HG02973 (cell line): ENCODE data around the gene MAP3K7.

Experiments used
- ATAC-seq: cut with Tn5 transposase; IDR thresholded peaks from one replicate; pipeline ENCODE4 v1.9.1; 2021; ENCODE audit warnings: moderate library complexity; ENCODE audit not compliant: unreplicated experiment

The MAP3K7 gene

GRCh38 chr6:90485635-90486277, 101.1 kb downstream of the MAP3K7 start:
- ATAC-seq = peak; percentile 66

GRCh38 chr6:90484903-90485302, 102.0 kb downstream of the MAP3K7 start:
- no peak for ATAC-seq

- ATAC-seq = no peak
These were observed 102.5 kb downstream of the MAP3K7 start for GRCh38 chr6:90484385-90484784.

GRCh38 chr6:90483956-90484355, 102.9 kb downstream of the MAP3K7 start:
- ATAC-seq = no peak

- no peak for ATAC-seq
These were observed 103.6 kb downstream of the MAP3K7 start for GRCh38 chr6:90483116-90483839.

GRCh38 chr6:90480666-90481065, 106.2 kb downstream of the MAP3K7 start:
- ATAC-seq = no peak

GRCh38 chr6:90479603-90479926, 107.3 kb downstream of the MAP3K7 start:
- ATAC-seq = no peak

GRCh38 chr6:90478789-90479602, 107.9 kb downstream of the MAP3K7 start:
- peak; percentile 77 for ATAC-seq

GRCh38 chr6:90478278-90478677, 108.6 kb downstream of the MAP3K7 start:
- no peak for ATAC-seq

GRCh38 chr6:90477366-90477765, 109.5 kb downstream of the MAP3K7 start:
- no peak for ATAC-seq

GRCh38 chr6:90472716-90473115, 114.2 kb downstream of the MAP3K7 start:
- ATAC-seq = no peak

GRCh38 chr6:90471263-90471662, 115.6 kb downstream of the MAP3K7 start:
- no peak for ATAC-seq

GRCh38 chr6:90469906-90470305, 117.0 kb downstream of the MAP3K7 start:
- no peak for ATAC-seq

- ATAC-seq = no peak
These were observed 118.0 kb downstream of the MAP3K7 start for GRCh38 chr6:90468859-90469258.

GRCh38 chr6:90468080-90468479, 118.8 kb downstream of the MAP3K7 start:
- ATAC-seq = no peak

GRCh38 chr6:90467546-90467945, 119.3 kb downstream of the MAP3K7 start:
- ATAC-seq = no peak

GRCh38 chr6:90466154-90466940, 120.5 kb downstream of the MAP3K7 start:
- ATAC-seq = no peak

GRCh38 chr6:90465686-90466085, 121.2 kb downstream of the MAP3K7 start:
- no peak for ATAC-seq

GRCh38 chr6:90464507-90464906, 122.4 kb downstream of the MAP3K7 start:
- ATAC-seq = no peak

GRCh38 chr6:90463874-90464273, 123.0 kb downstream of the MAP3K7 start:
- ATAC-seq = no peak
